Neural progenitor cell (in vitro differentiated cells): ENCODE measurements around the gene PPM1H. TPM values are rescaled to one million over a fixed set of nuclear protein-coding genes. Genes with fewer than 3 reads are reported as not detected.

Experiments used
- DNase-seq: peaks from one replicate; pipeline ENCODE4 v3.0.0-alpha.2; 2016; ENCODE audit warnings: low spot score
- H2AFZ ChIP-seq: fragments of 200-600 bp; sonication (generic); replicated peaks from 2 replicates; pipeline ENCODE4 v1.6.1; 2016; ENCODE audit warnings: antibody characterized with exemption
- H3F3A ChIP-seq: fragments of 200-600 bp; sonication (generic); 2 replicates; pipeline ENCODE4 v1.6.1; 2016; ENCODE audit warnings: antibody characterized with exemption, low read depth
- H3K27ac ChIP-seq: fragments of 200-600 bp; sonication (generic); 2 replicates; pipeline ENCODE4 v1.5.1; 2016; ENCODE audit warnings: mild to moderate bottlenecking
- H3K27me3 ChIP-seq: fragments of 200-600 bp; sonication (generic); 2 replicates; pipeline ENCODE4 v1.6.1; 2016; ENCODE audit warnings: mild to moderate bottlenecking, moderate library complexity
- H3K36me3 ChIP-seq: fragments of 200-600 bp; sonication (generic); 2 replicates; pipeline ENCODE4 v1.5.1; 2016
- H3K4me1 ChIP-seq: fragments of 200-600 bp; sonication (generic); 2 replicates; pipeline ENCODE4 v1.6.1; 2016; ENCODE audit warnings: mixed run types
- H3K4me2 ChIP-seq: fragments of 200-600 bp; sonication (generic); 2 replicates; pipeline ENCODE4 v1.6.1; 2016
- H3K4me3 ChIP-seq: fragments of 200-600 bp; sonication (generic); 2 replicates; pipeline ENCODE4 v1.5.1; 2016
- H3K79me2 ChIP-seq: fragments of 200-600 bp; sonication (generic); 2 replicates; pipeline ENCODE4 v1.6.1; 2016; ENCODE audit warnings: low read depth
- H3K9ac ChIP-seq: fragments of 200-600 bp; sonication (generic); 2 replicates; pipeline ENCODE4 v1.6.1; 2016
- H3K9me3 ChIP-seq: fragments of 200-600 bp; sonication (generic); 2 replicates; pipeline ENCODE4 v1.5.1; 2016; ENCODE audit warnings: low read depth
- H4K20me1 ChIP-seq: fragments of 200-600 bp; sonication (generic); 2 replicates; pipeline ENCODE4 v1.6.1; 2016; ENCODE audit warnings: low read depth
- H3K27ac Mint-ChIP-seq: 3 replicates; pipeline ENCODE4 v1.8.0; 2021; ENCODE audit warnings: mixed read lengths
- H3K27me3 Mint-ChIP-seq: 2 replicates; pipeline ENCODE4 v1.8.0; 2022; ENCODE audit warnings: low read depth, mild to moderate bottlenecking, inconsistent platforms, moderate library complexity, mixed read lengths; ENCODE audit not compliant: insufficient read depth
- H3K36me3 Mint-ChIP-seq: 3 replicates; pipeline ENCODE4 v1.8.0; 2021; ENCODE audit warnings: mixed read lengths
- H3K4me1 Mint-ChIP-seq: 3 replicates; pipeline ENCODE4 v1.8.0; 2021; ENCODE audit warnings: mixed read lengths
- H3K4me3 Mint-ChIP-seq: 3 replicates; pipeline ENCODE4 v1.8.0; 2021; ENCODE audit warnings: mild to moderate bottlenecking, moderate library complexity, mixed read lengths
- H3K9me3 Mint-ChIP-seq: 3 replicates; pipeline ENCODE4 v1.8.0; 2020; ENCODE audit warnings: mixed read lengths
- CTCF ChIP-seq: fragments of 200-600 bp; sonication (generic); IDR thresholded peaks from 2 replicates; pipeline ENCODE4 v1.5.1; 2017; ENCODE audit warnings: antibody characterized with exemption, mild to moderate bottlenecking
- EZH2 ChIP-seq: fragments of 200-600 bp; sonication (generic); IDR thresholded peaks from 2 replicates; pipeline ENCODE4 v1.6.1; 2017; ENCODE audit warnings: antibody characterized with exemption, mild to moderate bottlenecking, moderate library complexity
- EZH2phosphoT487 ChIP-seq: fragments of 200-600 bp; sonication (generic); IDR thresholded peaks from 2 replicates; pipeline ENCODE4 v1.6.1; 2017; ENCODE audit warnings: antibody characterized with exemption
- total RNA-seq: library from RNA; depleted of rRNA; stranded (reverse); fragments of >200 nt; gene quantifications from 2 replicates; pipeline ENCODE4 v1.2.3, GENCODE V29; 2015; ENCODE audit warnings: low replicate concordance

PPM1H gene
- total RNA-seq, 1 donor from 2014 or later: 4.6 TPM

- DNase-seq: peak; percentile 81
- Histone ChIP-seq H2AFZ (peak overlapping the region; percentile 44), H3K27ac (peak overlapping the region; percentile 95), H3K4me1 (peaks cover 56% of the 10 kb centered on the region), H3F3A (peaks cover 59% of the 10 kb centered on the region), H3K9me3 (no peaks in the 10 kb centered on the region), H4K20me1 (no peaks in the 10 kb centered on the region), H3K27me3 (no peaks in the 10 kb centered on the region), H3K9ac (no peak overlapping the region), H3K4me3 (no peak overlapping the region), H3K79me2 (no peaks in the 10 kb centered on the region), H3K36me3 (no peaks in the 10 kb centered on the region), H3K4me2 (peak overlapping the region; percentile 58)
- Mint-ChIP-seq H3K27ac (peak overlapping the region; percentile 87), H3K36me3 (peaks cover 24% of the 10 kb centered on the region), H3K27me3 (no peaks in the 10 kb centered on the region), H3K4me1 (peaks cover 55% of the 10 kb centered on the region), H3K4me3 (peak overlapping the region; percentile 38), H3K9me3 (peaks cover 17% of the 10 kb centered on the region)
- TF ChIP-seq EZH2 (no peak), EZH2phosphoT487 (no peak), CTCF (no peak)
Observed at GRCh38 chr12:62659453-62660295, 275.3 kb downstream of the PPM1H start.

- Mint-ChIP-seq H3K4me1 (peaks cover 62% of the 10 kb centered on the region), H3K4me3 (no peak overlapping the region), H3K27me3 (no peaks in the 10 kb centered on the region), H3K27ac (peak overlapping the region; percentile 87), H3K36me3 (peaks cover 18% of the 10 kb centered on the region), H3K9me3 (peaks cover 17% of the 10 kb centered on the region)
- Histone ChIP-seq H3K4me2 (peak overlapping the region; percentile 58), H3F3A (peaks cover 65% of the 10 kb centered on the region), H4K20me1 (no peaks in the 10 kb centered on the region), H3K36me3 (no peaks in the 10 kb centered on the region), H2AFZ (no peak overlapping the region), H3K4me3 (no peak overlapping the region), H3K79me2 (no peaks in the 10 kb centered on the region), H3K27ac (peak overlapping the region; percentile 95), H3K4me1 (peaks cover 64% of the 10 kb centered on the region), H3K9me3 (no peaks in the 10 kb centered on the region), H3K9ac (no peak overlapping the region), H3K27me3 (no peaks in the 10 kb centered on the region)
- TF ChIP-seq EZH2phosphoT487 (no peak), EZH2 (no peak), CTCF (no peak)
- no peak for DNase-seq
Observed at GRCh38 chr12:62658910-62659309, 276.0 kb downstream of the PPM1H start.

- Histone ChIP-seq H3K9me3 (no peaks in the 10 kb centered on the region), H4K20me1 (no peaks in the 10 kb centered on the region), H3K4me3 (no peak overlapping the region), H3K36me3 (no peaks in the 10 kb centered on the region), H3F3A (peaks cover 80% of the 10 kb centered on the region), H3K4me2 (peak overlapping the region; percentile 40), H3K79me2 (no peaks in the 10 kb centered on the region), H2AFZ (peak overlapping the region; percentile 53), H3K27ac (peak overlapping the region; percentile 66), H3K9ac (no peak overlapping the region), H3K27me3 (no peaks in the 10 kb centered on the region), H3K4me1 (peaks cover 79% of the 10 kb centered on the region)
- TF ChIP-seq EZH2phosphoT487 (no peak), CTCF (no peak), EZH2 (no peak)
- peaks cover 79% of the 10 kb centered on the region for H3K4me1 Mint-ChIP-seq
- peaks cover 18% of the 10 kb centered on the region for H3K36me3 Mint-ChIP-seq
- H3K27ac Mint-ChIP-seq: peak overlapping the region; percentile 99
- no peak for DNase-seq
- H3K9me3 Mint-ChIP-seq: peaks cover 17% of the 10 kb centered on the region
- no peak overlapping the region for H3K4me3 Mint-ChIP-seq
- no peaks in the 10 kb centered on the region for H3K27me3 Mint-ChIP-seq
Observed at GRCh38 chr12:62657363-62657632, 277.7 kb downstream of the PPM1H start.
